Urinary bladder (tissue), 4 donors: Measurements from ENCODE around the gene NR6A1. TPM values are rescaled to one million over a fixed set of nuclear protein-coding genes. Genes with fewer than 3 reads are reported as not detected.

Experiments used
- DNase-seq: peaks from one replicate; pipeline ENCODE4 v3.0.0-alpha.2; 2015; ENCODE audit errors: extremely low spot score
- H3K27ac ChIP-seq: one replicate; pipeline ENCODE4 v1.5.1; 2013; ENCODE audit warnings: low read depth, mild to moderate bottlenecking, moderate library complexity
- H3K36me3 ChIP-seq: one replicate; pipeline ENCODE4 v1.6.1; 2013; ENCODE audit warnings: mild to moderate bottlenecking, moderate library complexity; ENCODE audit not compliant: insufficient read depth
- H3K4me1 ChIP-seq: one replicate; pipeline ENCODE4 v1.6.1; 2013; ENCODE audit warnings: mild to moderate bottlenecking, moderate library complexity; ENCODE audit not compliant: insufficient read depth
- H3K4me3 ChIP-seq: one replicate; pipeline ENCODE4 v1.5.1; 2013; ENCODE audit warnings: low read depth, low read length
- WGBS: extraction: QIAGEN DNeasy Blood & Tissue Kit; methylation state at CpG from one replicate; pipeline ENCODE4 v1.1.7; 2013; 5-methylcytosine and 5-hydroxymethylcytosine counted together
- polyA plus RNA-seq: library from polyadenylated mRNA; stranded (reverse); fragments of 200-250 nt; gene quantifications from one replicate; pipeline ENCODE4 v1.2.3, GENCODE V29; 2013
- total RNA-seq: library from RNA; depleted of rRNA; stranded (reverse); fragments of >200 nt; gene quantifications from one replicate; pipeline ENCODE4 v1.2.3, GENCODE V29; 2014
- donor health status: healthy with polysubstance abuse.
- donor health status: healthy.

The NR6A1 gene
- total and polyA plus RNA-seq, 2 donors: 0.29 to 1.4 TPM

DNA sequence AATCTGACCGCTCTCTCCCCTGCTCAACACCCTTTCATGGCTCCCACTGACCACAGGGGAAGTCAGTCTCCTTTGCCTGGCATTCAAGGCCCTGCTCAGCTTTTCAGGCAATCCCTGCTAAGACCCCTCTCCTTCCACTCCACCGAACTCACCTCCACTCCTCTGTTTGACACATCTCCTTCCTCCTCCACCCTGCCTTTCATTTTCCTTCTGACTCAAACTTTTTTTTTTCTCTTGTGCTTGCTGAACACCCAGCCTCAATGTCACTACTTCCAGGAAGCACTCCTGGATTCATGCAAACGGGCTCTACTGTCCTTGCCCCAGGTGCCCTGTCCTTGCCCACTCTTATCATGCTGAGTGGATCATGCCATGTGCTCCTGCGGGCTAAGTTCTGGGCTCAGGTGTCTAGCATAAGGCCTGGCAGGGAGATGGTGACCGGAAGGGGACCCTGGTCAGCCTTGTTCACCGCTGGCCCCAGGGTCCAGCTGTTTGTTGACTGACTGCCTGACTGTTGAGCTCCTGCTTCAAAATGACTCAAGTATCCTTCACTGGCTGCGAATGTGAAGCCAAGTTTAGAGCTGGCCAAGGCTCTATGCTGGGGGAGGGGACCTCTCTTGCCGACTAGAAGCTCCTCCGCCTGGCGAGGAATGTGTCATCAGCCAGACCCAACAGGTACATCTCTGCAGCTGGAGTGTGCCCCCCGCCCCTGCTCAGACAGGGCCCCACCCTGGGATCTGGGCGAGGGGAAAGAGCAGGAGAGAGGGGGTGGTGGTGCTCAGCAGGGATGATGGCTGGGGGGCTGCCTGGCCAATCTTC lies 270.1 kb downstream of the NR6A1 start:
- H3K4me3 ChIP-seq: no peak overlapping the region
- H3K36me3 ChIP-seq: no peaks in the 10 kb centered on the region
- WGBS: 64% methylated on average over 12 of the region's 12 CpGs
- no peak for DNase-seq
- no peak overlapping the region for H3K27ac ChIP-seq
- H3K4me1 ChIP-seq: no peaks in the 10 kb centered on the region

DNA sequence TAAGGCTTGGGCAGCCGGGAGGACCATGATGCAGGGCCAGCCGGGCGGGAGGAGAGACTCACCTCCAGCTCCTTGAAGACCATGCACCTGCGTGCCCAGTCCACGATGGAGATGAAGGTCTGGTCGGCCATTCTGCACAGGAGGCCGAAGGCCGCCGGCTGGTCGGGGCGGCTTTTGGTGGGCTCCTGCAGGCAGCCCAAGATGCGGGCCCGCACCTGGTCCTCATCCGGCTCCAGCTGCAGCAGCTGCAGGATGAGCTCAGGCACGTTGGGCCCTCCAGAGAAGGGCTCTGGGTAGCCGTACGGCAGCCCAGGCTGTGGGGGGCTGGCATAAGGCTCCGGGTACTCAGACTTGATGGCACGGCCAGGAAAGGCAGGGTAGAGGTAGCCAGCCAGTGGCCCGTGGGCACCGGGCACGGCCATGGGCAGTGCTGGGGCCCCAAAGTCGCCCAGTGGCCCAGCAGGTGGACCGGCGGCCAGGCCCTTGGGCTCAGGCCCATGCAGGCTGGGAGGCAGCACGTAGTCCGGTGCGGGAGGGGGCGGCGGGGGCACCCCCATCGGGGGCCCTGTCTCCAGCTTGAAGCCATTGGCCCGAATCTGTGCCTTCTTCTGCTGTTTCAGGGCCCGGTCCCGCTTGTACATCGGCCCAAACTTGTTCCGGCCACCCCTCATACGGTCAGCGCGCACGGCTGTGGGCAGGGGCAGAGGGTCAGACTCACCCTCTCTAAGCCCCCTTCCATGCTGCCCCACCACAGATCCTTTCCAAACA lies 270.9 kb downstream of the NR6A1 start:
- H3K36me3 ChIP-seq: no peaks in the 10 kb centered on the region
- 89% methylated on average over 40 of the region's 40 CpGs for WGBS

GRCh38 chr9:124499216-124499615 lies 271.9 kb downstream of the NR6A1 start:
- DNase-seq: no peak
- Histone ChIP-seq H3K27ac (no peak overlapping the region), H3K4me3 (no peak overlapping the region), H3K36me3 (no peaks in the 10 kb centered on the region), H3K4me1 (no peaks in the 10 kb centered on the region)
- whole genome bisulfite sequencing: 85% methylated on average over 3 of the region's 3 CpGs

More for the DNA sequence above, 270.9 kb downstream of the NR6A1 start:
- H3K27ac ChIP-seq: no peak overlapping the region
- DNase-seq: no peak
- no peak overlapping the region for H3K4me3 ChIP-seq
- H3K4me1 ChIP-seq: no peaks in the 10 kb centered on the region

GRCh38 chr9:124498499-124499146 lies 272.5 kb downstream of the NR6A1 start:
- DNase-seq: no peak
- Histone ChIP-seq H3K4me1 (no peaks in the 10 kb centered on the region), H3K4me3 (no peak overlapping the region), H3K27ac (no peak overlapping the region), H3K36me3 (no peaks in the 10 kb centered on the region)
- whole genome bisulfite sequencing: 72% methylated on average over 15 of the region's 15 CpGs

DNA sequence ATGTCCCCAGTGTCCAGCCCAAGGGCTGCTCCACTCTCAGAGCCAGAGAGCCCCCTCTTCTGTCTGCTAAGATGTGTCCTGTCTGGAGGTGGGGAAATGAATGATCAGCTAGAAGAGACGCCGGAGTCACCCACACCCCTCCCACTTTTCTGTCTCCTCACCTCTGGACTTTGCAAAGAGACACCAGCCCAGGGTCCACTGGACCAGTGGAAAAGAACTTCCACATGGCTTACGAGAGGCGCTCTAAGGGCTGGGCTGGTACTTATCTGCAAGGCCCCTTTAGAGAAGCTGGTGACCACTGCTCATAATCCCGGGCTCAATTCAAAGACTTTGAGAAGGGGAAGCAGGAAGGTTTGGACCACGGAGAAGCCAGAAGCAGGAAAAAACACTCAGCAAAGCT lies 273.1 kb downstream of the NR6A1 start:
- Histone ChIP-seq H3K27ac (no peak overlapping the region), H3K4me3 (no peak overlapping the region), H3K4me1 (no peaks in the 10 kb centered on the region), H3K36me3 (no peaks in the 10 kb centered on the region)
- DNase-seq: no peak
- WGBS: 67% methylated on average over 6 of the region's 6 CpGs

- Histone ChIP-seq H3K4me1 (no peaks in the 10 kb centered on the region), H3K4me3 (no peak overlapping the region), H3K27ac (no peak overlapping the region), H3K36me3 (no peaks in the 10 kb centered on the region)
- no peak for DNase-seq
- 89% methylated on average over 8 of the region's 8 CpGs for WGBS
Observed at GRCh38 chr9:124497441-124497840, 273.7 kb downstream of the NR6A1 start.

- no peaks in the 10 kb centered on the region for H3K4me1 ChIP-seq
- no peak for DNase-seq
- H3K4me3 ChIP-seq: no peak overlapping the region
- no peaks in the 10 kb centered on the region for H3K36me3 ChIP-seq
- WGBS: 57% methylated on average over 15 of the region's 15 CpGs
- no peak overlapping the region for H3K27ac ChIP-seq
Observed at GRCh38 chr9:124496463-124496862, 274.6 kb downstream of the NR6A1 start.

DNA sequence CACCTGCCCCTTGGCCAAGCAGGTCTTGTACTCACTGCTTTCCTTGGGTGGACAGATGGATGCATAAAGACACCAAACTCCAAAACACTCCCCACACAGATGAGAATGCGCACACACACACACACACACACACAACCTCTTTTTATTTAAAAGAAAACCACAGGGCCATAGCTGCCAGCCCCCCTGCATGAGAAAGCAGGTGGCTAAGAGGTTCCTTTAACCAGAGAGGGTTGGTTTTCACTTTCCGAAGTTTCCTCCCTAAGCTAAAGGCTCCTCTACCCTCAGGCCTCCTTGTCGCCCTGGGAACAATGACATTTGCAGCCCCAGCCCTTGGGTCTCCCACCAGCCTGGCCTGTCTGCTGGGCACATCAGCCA lies 275.0 kb downstream of the NR6A1 start:
- no peaks in the 10 kb centered on the region for H3K36me3 ChIP-seq
- WGBS: 80% methylated on average over 3 of the region's 3 CpGs
- DNase-seq: no peak
- H3K27ac ChIP-seq: no peak overlapping the region
- H3K4me3 ChIP-seq: no peak overlapping the region
- no peaks in the 10 kb centered on the region for H3K4me1 ChIP-seq

GRCh38 chr9:124495126-124496074 lies 275.7 kb downstream of the NR6A1 start:
- Histone ChIP-seq H3K4me3 (no peak overlapping the region), H3K4me1 (no peaks in the 10 kb centered on the region), H3K27ac (no peak overlapping the region), H3K36me3 (no peaks in the 10 kb centered on the region)
- 78% methylated on average over 31 of the region's 31 CpGs for WGBS
- DNase-seq: no peak

DNA sequence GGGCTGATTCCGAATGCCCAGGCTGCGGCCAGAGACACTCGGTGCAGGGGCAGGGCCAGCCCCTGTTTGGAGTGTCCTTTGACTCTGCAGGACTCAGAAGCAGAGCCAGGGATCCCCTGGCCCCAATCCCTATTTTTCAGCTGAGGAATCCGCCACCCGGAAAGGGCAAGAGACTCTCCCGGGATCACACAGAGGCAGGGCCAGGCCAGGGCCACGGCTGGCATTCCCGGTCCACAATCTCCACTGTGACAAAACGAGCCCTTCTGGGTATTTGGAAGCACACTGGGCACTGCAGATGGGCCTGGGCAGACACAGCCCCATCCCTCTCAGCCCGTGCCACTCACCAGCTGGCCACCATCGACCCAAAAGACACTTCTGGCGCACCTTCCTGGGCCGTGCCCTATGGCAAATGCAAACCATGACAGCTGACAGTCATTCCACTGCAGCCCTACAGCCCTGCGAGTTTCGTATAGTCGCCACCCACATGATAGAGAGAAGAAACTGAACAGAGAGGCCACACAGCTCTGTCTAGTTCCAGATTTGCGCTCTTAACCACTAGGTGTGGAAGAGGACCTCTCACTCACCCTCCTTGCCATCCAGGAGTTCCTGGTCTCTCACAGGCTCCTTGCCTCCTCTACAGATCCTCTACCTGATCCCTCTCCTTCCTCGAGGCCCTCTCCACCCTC lies 277.2 kb downstream of the NR6A1 start:
- no peak overlapping the region for H3K27ac ChIP-seq
- 82% methylated on average over 18 of the region's 18 CpGs for WGBS
- no peak for DNase-seq
- H3K36me3 ChIP-seq: no peaks in the 10 kb centered on the region
- H3K4me3 ChIP-seq: no peak overlapping the region
- no peaks in the 10 kb centered on the region for H3K4me1 ChIP-seq

DNA sequence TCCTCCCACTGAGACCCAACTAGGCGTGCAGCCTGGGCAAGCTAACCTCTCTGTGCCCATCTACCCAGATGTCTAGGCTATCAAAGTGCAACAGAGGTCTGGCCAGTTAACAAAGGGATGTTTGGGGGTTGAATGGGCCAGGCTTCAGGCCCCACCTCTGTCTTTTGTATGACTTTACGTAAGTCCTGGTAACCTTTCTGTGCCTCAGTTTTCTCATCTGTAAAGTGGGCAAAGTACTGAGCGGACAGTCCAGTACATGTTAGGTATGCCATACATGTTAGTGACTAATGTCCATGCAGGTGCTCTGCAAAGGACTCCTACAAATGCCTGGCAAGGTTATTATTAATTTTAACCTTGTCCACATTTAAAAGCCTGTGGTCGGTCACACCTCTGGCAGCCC lies 277.9 kb downstream of the NR6A1 start:
- no peaks in the 10 kb centered on the region for H3K36me3 ChIP-seq
- no peak for DNase-seq
- no peak overlapping the region for H3K4me3 ChIP-seq
- H3K4me1 ChIP-seq: no peaks in the 10 kb centered on the region
- H3K27ac ChIP-seq: no peak overlapping the region
- 90% methylated on average over 4 of the region's 4 CpGs for WGBS

GRCh38 chr9:124492818-124493217 lies 278.3 kb downstream of the NR6A1 start:
- H3K4me1 ChIP-seq: no peaks in the 10 kb centered on the region
- no peaks in the 10 kb centered on the region for H3K36me3 ChIP-seq
- DNase-seq: no peak
- WGBS: 77% methylated on average over 19 of the region's 19 CpGs
- H3K27ac ChIP-seq: no peak overlapping the region
- no peak overlapping the region for H3K4me3 ChIP-seq
